ENCODE data around the gene BRMS1.

BRMS1 gene

GRCh38 chr11:66336234-66337102 is 8.4 kb downstream of the BRMS1 start, which contains the start of gene RIN1:
RIN1 (minus strand) TSS chr11:66336434; CDS start chr11:66336402, 32 bp downstream.
- H3K9me3 ChIP-seq (ENCODE audit: control insufficient read depth, low read length), result no peaks in the 10 kb centered on the region
- 17 to 18% methylated on average over 22 of the region's 22 CpGs for WGBS, 2 experiments
- H3K27ac ChIP-seq (ENCODE audit: insufficient read depth, low read depth, low read length, poor library complexity, severe bottlenecking), result peak within 1 kb of the TSS; percentile 72
- peak within 1 kb of the TSS; percentile 49 for H3K4me3 ChIP-seq (ENCODE audit: insufficient read depth, low read depth, low read length)
- peaks cover 7% of the 10 kb centered on the region for H3K36me3 ChIP-seq (ENCODE audit: control insufficient read depth, insufficient read depth, low read length)
- peaks cover 15% of the 10 kb centered on the region for H3K4me1 ChIP-seq (ENCODE audit: control insufficient read depth, insufficient read depth, low read length)
- H3K27me3 ChIP-seq (ENCODE audit: control insufficient read depth, insufficient read depth, low read length, poor library complexity, severe bottlenecking), result peaks cover 6% of the 10 kb centered on the region

GRCh38 chr11:66335531-66336233 is 9.2 kb downstream of the BRMS1 start:
- 16 to 19% methylated on average over 35 of the region's 35 CpGs for WGBS, 2 experiments
- peaks cover 20% of the 10 kb centered on the region for H3K4me1 ChIP-seq (ENCODE audit: control insufficient read depth, insufficient read depth, low read length)
- H3K36me3 ChIP-seq (ENCODE audit: control insufficient read depth, insufficient read depth, low read length), result peaks cover 3% of the 10 kb centered on the region
- peaks cover 6% of the 10 kb centered on the region for H3K27me3 ChIP-seq (ENCODE audit: control insufficient read depth, insufficient read depth, low read length, poor library complexity, severe bottlenecking)
- no peaks in the 10 kb centered on the region for H3K9me3 ChIP-seq (ENCODE audit: control insufficient read depth, low read length)
- H3K27ac ChIP-seq (ENCODE audit: insufficient read depth, low read depth, low read length, poor library complexity, severe bottlenecking), result no peak overlapping the region
- H3K4me3 ChIP-seq (ENCODE audit: insufficient read depth, low read depth, low read length), result peak overlapping the region; percentile 49

GRCh38 chr11:66334605-66335442 is 10.1 kb downstream of the BRMS1 start:
- peaks cover 6% of the 10 kb centered on the region for H3K27me3 ChIP-seq (ENCODE audit: control insufficient read depth, insufficient read depth, low read length, poor library complexity, severe bottlenecking)
- H3K36me3 ChIP-seq (ENCODE audit: control insufficient read depth, insufficient read depth, low read length), result no peaks in the 10 kb centered on the region
- peaks cover 20% of the 10 kb centered on the region for H3K4me1 ChIP-seq (ENCODE audit: control insufficient read depth, insufficient read depth, low read length)
- no peak overlapping the region for H3K27ac ChIP-seq (ENCODE audit: insufficient read depth, low read depth, low read length, poor library complexity, severe bottlenecking)
- no peaks in the 10 kb centered on the region for H3K9me3 ChIP-seq (ENCODE audit: control insufficient read depth, low read length)
- WGBS, 2 experiments, result 87 to 89% methylated on average over 42 of the region's 42 CpGs
- H3K4me3 ChIP-seq (ENCODE audit: insufficient read depth, low read depth, low read length), result no peak overlapping the region

GRCh38 chr11:66333896-66334604 is 10.9 kb downstream of the BRMS1 start:
- peaks cover 20% of the 10 kb centered on the region for H3K4me1 ChIP-seq (ENCODE audit: control insufficient read depth, insufficient read depth, low read length)
- H3K27me3 ChIP-seq (ENCODE audit: control insufficient read depth, insufficient read depth, low read length, poor library complexity, severe bottlenecking), result peaks cover 6% of the 10 kb centered on the region
- 89 to 90% methylated on average over 29 of the region's 29 CpGs for WGBS, 2 experiments
- H3K4me3 ChIP-seq (ENCODE audit: insufficient read depth, low read depth, low read length), result no peak overlapping the region
- H3K36me3 ChIP-seq (ENCODE audit: control insufficient read depth, insufficient read depth, low read length), result no peaks in the 10 kb centered on the region
- no peak overlapping the region for H3K27ac ChIP-seq (ENCODE audit: insufficient read depth, low read depth, low read length, poor library complexity, severe bottlenecking)
- H3K9me3 ChIP-seq (ENCODE audit: control insufficient read depth, low read length), result no peaks in the 10 kb centered on the region

GRCh38 chr11:66333220-66333877 is 11.6 kb downstream of the BRMS1 start:
- WGBS, 2 experiments, result 92 to 96% methylated on average over 19 of the region's 19 CpGs
- no peak overlapping the region for H3K4me3 ChIP-seq (ENCODE audit: insufficient read depth, low read depth, low read length)

GRCh38 chr11:66332371-66333219 is 12.3 kb downstream of the BRMS1 start:
- 82% methylated on average over 18 of the region's 18 CpGs for WGBS, 2 experiments
- no peak overlapping the region for H3K27ac ChIP-seq (ENCODE audit: insufficient read depth, low read depth, low read length, poor library complexity, severe bottlenecking)
- no peak overlapping the region for H3K4me3 ChIP-seq (ENCODE audit: insufficient read depth, low read depth, low read length)
- peaks cover 12% of the 10 kb centered on the region for H3K27me3 ChIP-seq (ENCODE audit: control insufficient read depth, insufficient read depth, low read length, poor library complexity, severe bottlenecking)
- no peaks in the 10 kb centered on the region for H3K9me3 ChIP-seq (ENCODE audit: control insufficient read depth, low read length)
- peaks cover 20% of the 10 kb centered on the region for H3K4me1 ChIP-seq (ENCODE audit: control insufficient read depth, insufficient read depth, low read length)
- H3K36me3 ChIP-seq (ENCODE audit: control insufficient read depth, insufficient read depth, low read length), result no peaks in the 10 kb centered on the region

More at GRCh38 chr11:66333220-66333877, 11.6 kb downstream of the BRMS1 start:
- Histone ChIP-seq H3K27me3 (ENCODE audit: control insufficient read depth, insufficient read depth, low read length, poor library complexity, severe bottlenecking) (peaks cover 12% of the 10 kb centered on the region), H3K27ac (ENCODE audit: insufficient read depth, low read depth, low read length, poor library complexity, severe bottlenecking) (no peak overlapping the region), H3K36me3 (ENCODE audit: control insufficient read depth, insufficient read depth, low read length) (no peaks in the 10 kb centered on the region), H3K9me3 (ENCODE audit: control insufficient read depth, low read length) (no peaks in the 10 kb centered on the region), H3K4me1 (ENCODE audit: control insufficient read depth, insufficient read depth, low read length) (peaks cover 20% of the 10 kb centered on the region)

- no peaks in the 10 kb centered on the region for H3K9me3 ChIP-seq (ENCODE audit: control insufficient read depth, low read length)
- 90 to 93% methylated on average over 12 of the region's 12 CpGs for WGBS, 2 experiments
Measured at GRCh38 chr11:66331542-66332370, 13.1 kb downstream of the BRMS1 start.

GRCh38 chr11:66330931-66331330 is 14.0 kb downstream of the BRMS1 start:
- Histone ChIP-seq H3K36me3 (ENCODE audit: control insufficient read depth, insufficient read depth, low read length) (no peaks in the 10 kb centered on the region), H3K9me3 (ENCODE audit: control insufficient read depth, low read length) (no peaks in the 10 kb centered on the region), H3K4me1 (ENCODE audit: control insufficient read depth, insufficient read depth, low read length) (peaks cover 12% of the 10 kb centered on the region), H3K27ac (ENCODE audit: insufficient read depth, low read depth, low read length, poor library complexity, severe bottlenecking) (no peak overlapping the region), H3K27me3 (ENCODE audit: control insufficient read depth, insufficient read depth, low read length, poor library complexity, severe bottlenecking) (peaks cover 12% of the 10 kb centered on the region), H3K4me3 (ENCODE audit: insufficient read depth, low read depth, low read length) (no peak overlapping the region)
- WGBS, 2 experiments, result 83 to 84% methylated on average over 10 of the region's 10 CpGs

More at GRCh38 chr11:66331542-66332370, 13.1 kb downstream of the BRMS1 start:
- H3K4me1 ChIP-seq (ENCODE audit: control insufficient read depth, insufficient read depth, low read length), result peaks cover 13% of the 10 kb centered on the region
- no peak overlapping the region for H3K4me3 ChIP-seq (ENCODE audit: insufficient read depth, low read depth, low read length)
- no peak overlapping the region for H3K27ac ChIP-seq (ENCODE audit: insufficient read depth, low read depth, low read length, poor library complexity, severe bottlenecking)
- no peaks in the 10 kb centered on the region for H3K36me3 ChIP-seq (ENCODE audit: control insufficient read depth, insufficient read depth, low read length)
- peaks cover 12% of the 10 kb centered on the region for H3K27me3 ChIP-seq (ENCODE audit: control insufficient read depth, insufficient read depth, low read length, poor library complexity, severe bottlenecking)
